ENCODE measurements around the gene HOXC11.

DNA sequence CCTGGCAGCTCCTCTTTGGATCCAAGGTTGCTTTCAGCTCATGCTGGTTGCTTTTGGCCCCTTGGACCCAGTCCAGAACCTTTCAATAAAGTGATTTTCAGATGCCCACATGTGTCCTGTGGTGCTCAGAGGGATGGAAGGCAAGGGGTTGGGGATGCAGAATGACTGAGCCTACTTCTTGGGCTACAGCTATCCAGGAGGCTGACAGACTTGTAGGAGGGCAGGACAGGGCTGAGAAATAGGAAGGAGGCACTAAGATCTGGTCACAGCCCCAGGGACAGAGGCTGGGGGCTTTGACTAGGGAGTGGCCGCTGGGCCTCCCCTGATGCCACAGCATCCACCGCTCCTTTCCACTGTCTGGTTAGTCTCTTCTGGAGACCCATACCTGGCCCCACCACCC, 1.2 kb upstream of the HOXC11 start:
- TF ChIP-seq, protein P1, sequence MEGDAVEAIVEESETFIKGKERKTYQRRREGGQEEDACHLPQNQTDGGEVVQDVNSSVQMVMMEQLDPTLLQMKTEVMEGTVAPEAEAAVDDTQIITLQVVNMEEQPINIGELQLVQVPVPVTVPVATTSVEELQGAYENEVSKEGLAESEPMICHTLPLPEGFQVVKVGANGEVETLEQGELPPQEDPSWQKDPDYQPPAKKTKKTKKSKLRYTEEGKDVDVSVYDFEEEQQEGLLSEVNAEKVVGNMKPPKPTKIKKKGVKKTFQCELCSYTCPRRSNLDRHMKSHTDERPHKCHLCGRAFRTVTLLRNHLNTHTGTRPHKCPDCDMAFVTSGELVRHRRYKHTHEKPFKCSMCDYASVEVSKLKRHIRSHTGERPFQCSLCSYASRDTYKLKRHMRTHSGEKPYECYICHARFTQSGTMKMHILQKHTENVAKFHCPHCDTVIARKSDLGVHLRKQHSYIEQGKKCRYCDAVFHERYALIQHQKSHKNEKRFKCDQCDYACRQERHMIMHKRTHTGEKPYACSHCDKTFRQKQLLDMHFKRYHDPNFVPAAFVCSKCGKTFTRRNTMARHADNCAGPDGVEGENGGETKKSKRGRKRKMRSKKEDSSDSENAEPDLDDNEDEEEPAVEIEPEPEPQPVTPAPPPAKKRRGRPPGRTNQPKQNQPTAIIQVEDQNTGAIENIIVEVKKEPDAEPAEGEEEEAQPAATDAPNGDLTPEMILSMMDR (IDR thresholded peaks at IDR 0.05): no peak
- TF ChIP-seq POLR2A (IDR thresholded peaks at IDR 0.05) (no peak), POLR2AphosphoS5 (IDR thresholded peaks at IDR 0.05) (no peak)

Measured in transverse colon (tissue), 4 donors.